ENCODE measurements around the gene FARP1. TPM values are rescaled to one million over a fixed set of nuclear protein-coding genes. Genes with fewer than 3 reads are reported as not detected.

Gene FARP1
- total and polyA plus RNA-seq, 10 of the 15 experiments (the other 5 are each of a cell fraction or from before 2014, with no cell fraction given): 0.17 to 6.9 (median 0.68) TPM

- FAIRE-seq: no peak
- Histone ChIP-seq H3K79me2 (ENCODE audit: control insufficient read depth, insufficient read depth, low read length) (no peaks in the 10 kb centered on the region), H3K27me3 (replicated peaks in 1 of 2; ENCODE audit: control insufficient read depth in 2 of 2, insufficient read depth in 2 of 2, low read length in 1 of 2) (peaks cover 0 to 2% of the 10 kb centered on the region in 2 experiments; a peak in 1 of 4 replicates), H3K4me3 (no peak overlapping the region), H3K4me2 (ENCODE audit: control insufficient read depth, insufficient read depth) (no peak overlapping the region), H4K20me1 (ENCODE audit: control insufficient read depth, insufficient read depth) (no peaks in the 10 kb centered on the region), H2AFZ (ENCODE audit: control insufficient read depth, low read depth, low read length) (no peak overlapping the region), H3K9ac (ENCODE audit: control insufficient read depth, insufficient read depth, low read length) (no peak overlapping the region), H3K27ac (ENCODE audit: control insufficient read depth, insufficient read depth) (no peak overlapping the region), H3K4me1 (ENCODE audit: control insufficient read depth, insufficient read depth, low read length) (no peaks in the 10 kb centered on the region), H3K36me3 (ENCODE audit: control insufficient read depth in 2 of 2, insufficient read depth in 2 of 2, low read length in 1 of 2) (no peaks in the 10 kb centered on the region), H3K9me3 (replicated peaks; ENCODE audit: control insufficient read depth, insufficient read depth, low read length) (no peaks in the 10 kb centered on the region)
- ATAC-seq: no peak
- intact Hi-C loops (cut with micrococcal nuclease; ENCODE audit: unreplicated experiment): no loop called here
- ChIA-PET SMC1A (ENCODE audit: uncharacterized antibody, unreplicated experiment) (interaction anchor here (0.6 to 0.9 kb wide), 2 partner anchors 38 to 55 kb away, joined by 3 read pairs; no protein-coding TSS in a partner anchor), POLR2A (no interaction called here), CTCF (interaction anchor here (0.6 to 0.9 kb wide), 2 partner anchors 131 to 1299 kb away, joined by 3 read pairs; no protein-coding TSS in a partner anchor), RAD21 (ENCODE audit: unreplicated experiment) (no interaction called here)
- DNase-seq (ENCODE audit: low read depth, low spot score): no peak
- TF ChIP-seq ZNF622 (IDR thresholded peaks at IDR 0.05): no peak
- TF ChIP-seq SP1 (IDR thresholded peaks at IDR 0.05; ENCODE audit: low read depth, low read length): no peak
- TF ChIP-seq ZBTB4 (CRISPR knock-in tag; IDR thresholded peaks at IDR 0.05): no peak
- TF ChIP-seq SRF (IDR thresholded peaks at IDR 0.05; ENCODE audit: low read depth in 2 of 2, low read length in 2 of 2): no peak
- TF ChIP-seq BMI1 (IDR thresholded peaks at IDR 0.05; ENCODE audit: borderline replicate concordance): no peak
- TF ChIP-seq SKIL (IDR thresholded peaks at IDR 0.05; ENCODE audit: low read depth, poor library complexity, severe bottlenecking): no peak
- no peak for TF ChIP-seq DPF2 (IDR thresholded peaks at IDR 0.05)
- no peak for TF ChIP-seq RAD21 (IDR thresholded peaks at IDR 0.05; ENCODE audit: insufficient read depth, low read depth, low read length)
- no peak for TF ChIP-seq JUND (IDR thresholded peaks at IDR 0.05; ENCODE audit: low read depth, low read length)
- TF ChIP-seq POU2F2 (IDR thresholded peaks at IDR 0.05; ENCODE audit: borderline replicate concordance, low read depth, low read length): no peak
- TF ChIP-seq PAX8 (IDR thresholded peaks at IDR 0.05): no peak
- TF ChIP-seq HDAC2 (IDR thresholded peaks at IDR 0.05): no peak
- WGBS (ENCODE audit: insufficient coverage, insufficient replicate concordance, low lambda C conversion rate, missing lambda C conversion rate): 16% methylated on average over 6 of the region's 6 CpGs
- no TSS peak for BruUV-seq (replicated peaks)
- in situ Hi-C loops (cut with MboI): no loop called here
Observed at GRCh38 chr13:98299235-98299965, 156.5 kb downstream of the FARP1 start.
